GM18526 (cell line): ENCODE data around the gene RHPN2.

Source experiments
- POLR2A ChIP-seq: IDR thresholded peaks from 3 replicates; pipeline ENCODE4 v1.6.1; 2011; ENCODE audit not compliant: insufficient read length; ENCODE audit errors: extremely low read depth

The RHPN2 gene

DNA sequence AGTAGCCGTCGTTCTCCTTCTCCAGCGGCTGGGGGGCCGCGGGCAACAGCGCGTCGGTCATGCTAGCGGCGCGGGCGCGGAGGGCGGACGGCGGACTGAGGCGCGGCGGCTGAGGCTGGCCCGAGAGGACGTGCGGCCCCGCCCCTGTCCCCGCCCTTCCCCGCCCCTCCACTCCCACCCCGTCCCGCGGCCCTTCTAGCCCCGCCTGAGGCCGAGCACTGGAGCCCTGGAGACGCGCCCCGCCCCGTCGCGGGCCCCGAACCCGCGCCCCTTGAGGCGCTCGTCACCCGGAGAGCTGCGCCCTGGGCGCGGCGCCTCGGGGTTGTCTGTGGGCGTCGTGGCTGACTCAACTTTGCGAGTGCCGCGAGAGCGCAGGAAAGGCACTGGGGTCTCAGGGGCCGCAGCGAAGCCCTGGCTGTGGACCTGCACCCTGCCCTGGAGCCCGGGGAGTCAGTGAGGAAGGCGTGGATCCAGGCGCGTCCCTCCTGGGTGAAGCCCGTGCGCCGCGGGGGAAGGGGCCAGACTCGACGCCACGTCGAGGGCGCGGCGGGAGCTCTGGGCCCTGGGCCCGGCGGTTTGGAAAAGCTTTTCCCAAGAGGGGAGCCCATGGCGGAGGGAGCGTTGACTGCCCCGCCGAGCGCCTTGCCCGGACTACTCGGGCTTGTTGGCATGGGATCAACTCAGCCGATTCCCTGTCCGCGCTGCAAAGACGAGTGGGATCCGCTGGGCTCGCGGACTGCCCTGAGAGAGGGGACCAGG, at the start of gene RHPN2:
Gene RHPN2 (minus strand): TSS at position 97 of the 759 bp plus-strand sequence. CDS start 36 bp downstream, at position 61.
- TF ChIP-seq POLR2A = peak; percentile 35

DNA sequence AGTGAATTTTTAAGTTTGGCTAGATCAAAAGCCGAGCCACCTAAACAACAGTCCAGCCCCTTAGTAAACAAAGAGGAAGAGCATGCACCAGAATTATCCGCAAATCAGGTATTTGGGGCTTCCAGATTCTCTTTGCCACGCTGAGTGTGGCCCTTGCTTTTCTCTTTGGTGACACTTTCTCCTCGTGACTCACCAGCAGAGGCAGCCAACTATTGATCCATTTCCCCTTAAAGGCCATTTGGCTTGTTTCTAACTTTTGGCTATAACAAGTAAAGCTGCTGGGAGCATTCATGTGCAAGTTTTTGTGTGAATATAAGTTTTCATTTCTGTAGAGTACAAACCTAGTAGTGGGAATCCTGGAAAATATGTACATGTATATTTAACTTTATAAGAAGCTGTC, 49.6 kb upstream of the RHPN2 start:
- TF ChIP-seq POLR2A = no peak

DNA sequence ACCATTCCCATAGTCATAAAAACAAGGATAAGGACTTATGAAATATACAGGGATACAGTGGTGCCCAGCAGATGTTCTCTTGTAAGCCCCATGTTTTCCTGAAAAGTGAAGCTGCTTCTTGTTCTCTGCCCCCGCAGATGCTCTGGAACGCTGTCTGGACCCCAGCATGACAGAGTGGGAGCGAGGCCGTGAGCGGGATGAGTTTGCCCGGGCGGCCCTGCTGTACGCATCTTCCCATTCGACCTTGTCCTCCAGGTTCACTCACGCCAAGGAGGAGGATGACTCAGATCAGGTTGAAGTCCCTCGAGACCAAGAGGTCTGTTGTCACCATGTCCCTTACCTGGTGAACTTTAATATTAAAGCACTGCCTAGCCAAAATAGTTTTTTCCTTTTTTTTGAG, 46.9 kb upstream of the RHPN2 start:
- no peak for TF ChIP-seq POLR2A

DNA sequence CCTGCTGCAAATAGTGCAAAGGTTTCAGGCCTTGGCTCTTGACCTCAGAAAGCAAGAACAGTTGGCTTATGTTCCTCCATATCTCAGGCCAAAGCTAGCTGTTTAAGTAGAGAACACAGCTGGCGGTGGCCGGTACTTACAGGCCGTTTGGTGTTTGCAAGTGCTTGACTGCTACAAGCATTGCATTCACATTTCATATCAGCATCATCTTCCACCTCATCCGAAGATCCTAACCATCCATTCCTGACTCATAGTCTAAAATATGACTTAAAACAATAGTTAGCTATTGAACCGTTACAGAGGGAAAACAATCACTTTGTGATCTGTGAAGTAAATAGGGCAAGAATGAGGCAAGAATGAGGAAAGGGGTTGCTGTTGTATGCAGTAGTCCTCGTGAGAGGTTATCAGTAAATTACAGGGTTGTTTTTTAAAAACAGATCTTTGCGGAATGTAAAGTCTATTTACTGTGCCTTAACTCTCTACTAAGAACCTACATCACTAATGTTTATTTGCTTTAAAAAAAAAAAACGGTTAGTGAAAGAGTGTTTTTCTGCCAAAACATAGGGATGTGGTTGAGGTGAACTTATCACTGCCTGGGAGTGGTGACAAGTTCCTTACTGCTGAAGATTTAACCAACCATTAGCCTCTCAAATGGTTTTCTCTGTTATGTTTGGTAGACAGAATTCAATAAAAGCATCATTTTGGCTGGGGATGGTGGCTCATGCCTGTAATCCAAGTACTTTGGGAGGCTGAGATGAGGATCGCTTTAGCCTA, 45.6 kb upstream of the RHPN2 start:
- TF ChIP-seq POLR2A = no peak

DNA sequence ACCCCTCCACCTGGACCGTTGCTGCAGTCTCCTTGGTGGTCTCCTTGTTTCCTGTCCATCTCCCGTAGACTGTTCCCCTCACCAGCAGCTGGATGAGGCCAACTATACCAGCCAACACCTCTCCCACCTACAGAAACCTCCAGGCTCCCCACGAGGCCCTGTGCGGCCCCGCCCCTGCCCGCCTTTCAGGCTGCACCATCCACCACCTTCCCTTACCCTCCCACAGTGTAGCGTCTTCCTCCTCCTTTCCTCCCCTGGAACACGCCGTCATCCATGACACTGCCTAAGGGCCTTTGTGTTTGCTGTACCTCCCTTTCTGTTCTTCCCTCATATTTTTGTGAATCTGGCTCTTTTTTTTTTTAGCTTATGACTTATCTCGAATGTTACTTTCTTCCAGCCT, 43.5 kb upstream of the RHPN2 start:
- no peak for TF ChIP-seq POLR2A

DNA sequence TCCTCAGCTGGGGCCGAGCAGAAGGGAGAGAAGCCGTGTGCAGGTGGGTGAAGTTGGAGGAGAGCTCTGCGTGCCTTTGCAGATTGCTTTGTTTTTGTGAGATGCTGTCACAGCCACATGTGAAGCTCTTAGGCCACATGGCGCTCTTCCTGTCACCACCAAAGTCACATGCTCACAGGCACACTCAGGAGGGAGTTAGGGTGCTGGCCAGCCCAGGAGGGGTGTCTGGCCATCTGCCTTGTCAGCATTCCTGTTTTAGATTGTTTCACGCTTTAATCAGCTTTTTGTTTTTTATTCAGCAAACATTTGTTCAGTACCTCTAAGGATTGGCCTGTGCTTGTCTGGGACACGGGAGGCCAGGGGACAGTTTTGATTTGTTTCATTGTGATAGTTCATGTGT, 38.2 kb upstream of the RHPN2 start:
- no peak for TF ChIP-seq POLR2A

DNA sequence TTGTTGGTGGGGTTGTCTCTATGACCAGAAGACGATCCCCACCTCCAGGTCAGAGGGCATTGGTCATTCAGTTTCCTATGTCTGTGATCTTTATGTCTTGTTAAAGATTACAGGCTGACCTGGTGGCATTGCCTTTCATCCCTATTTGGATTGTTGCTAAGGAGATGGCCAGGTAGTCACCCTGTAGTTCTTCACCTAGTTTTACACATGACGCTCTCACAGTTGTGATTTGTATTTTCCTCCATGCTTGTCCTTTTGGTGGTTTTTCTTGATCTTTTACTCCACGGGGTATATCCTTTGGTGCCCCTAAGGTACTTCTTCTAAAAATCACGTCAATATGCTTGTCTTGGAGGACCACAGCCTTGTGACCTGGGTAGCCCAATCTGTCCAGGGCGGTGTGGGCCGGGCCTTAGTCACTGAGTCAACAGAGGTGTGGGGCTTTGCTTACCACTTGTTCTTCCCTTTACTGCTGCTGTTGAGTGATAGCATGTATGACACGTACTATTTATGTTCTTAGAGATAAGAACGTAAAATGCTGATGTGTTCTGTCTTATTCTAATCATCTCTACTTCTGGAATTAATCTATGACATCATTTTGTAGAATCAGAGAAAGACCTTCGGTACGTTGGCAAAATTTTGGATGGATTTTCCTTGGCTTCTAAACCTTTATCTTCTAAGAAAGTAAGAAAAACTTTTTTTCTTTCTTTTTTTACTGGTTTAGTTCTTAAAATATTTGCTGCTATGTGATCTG, 36.4 kb upstream of the RHPN2 start:
- no peak for TF ChIP-seq POLR2A

DNA sequence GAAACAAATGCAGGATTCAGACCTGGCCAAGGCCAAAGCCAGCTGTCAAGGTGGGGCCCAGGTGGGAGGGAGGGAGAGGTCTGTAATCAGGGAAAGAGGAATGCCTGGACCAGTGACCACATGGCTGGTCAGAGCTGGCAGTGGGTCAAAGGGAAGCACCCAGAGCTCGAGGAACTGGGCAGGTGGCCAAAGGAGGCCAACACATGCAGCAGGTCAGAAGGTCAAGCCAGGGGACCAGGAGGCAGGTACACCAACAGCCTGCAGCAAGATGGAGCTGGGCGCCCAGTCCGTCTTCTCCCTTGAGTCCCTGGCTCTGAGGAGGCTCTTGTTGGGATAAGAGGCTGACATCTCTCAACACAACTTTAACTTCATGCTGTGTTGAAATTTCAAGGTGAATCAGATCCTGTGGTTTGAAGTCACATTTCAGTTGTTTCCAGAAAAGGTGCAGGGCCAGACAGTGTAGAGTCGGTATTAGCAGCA, 33.4 kb upstream of the RHPN2 start:
- TF ChIP-seq POLR2A = no peak

DNA sequence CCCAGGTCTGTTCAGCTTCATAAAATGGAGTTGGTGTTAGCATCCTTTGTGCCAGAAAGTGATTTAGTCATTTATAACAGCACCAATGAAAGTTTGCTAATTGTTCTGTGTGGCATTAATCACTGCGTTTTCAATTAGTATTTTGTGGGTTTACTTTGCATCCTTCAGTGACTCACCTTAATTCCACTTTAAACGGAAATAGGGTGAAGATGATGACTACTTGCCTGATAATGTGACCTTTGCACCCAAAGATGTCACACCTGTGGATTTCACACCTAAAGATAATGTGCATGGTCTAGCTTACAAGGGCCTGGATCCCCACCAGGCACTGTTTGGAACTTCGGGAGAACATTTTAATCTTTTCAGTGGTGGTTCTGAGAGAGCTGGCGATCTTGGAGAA, 31.3 kb upstream of the RHPN2 start:
- TF ChIP-seq POLR2A = no peak

DNA sequence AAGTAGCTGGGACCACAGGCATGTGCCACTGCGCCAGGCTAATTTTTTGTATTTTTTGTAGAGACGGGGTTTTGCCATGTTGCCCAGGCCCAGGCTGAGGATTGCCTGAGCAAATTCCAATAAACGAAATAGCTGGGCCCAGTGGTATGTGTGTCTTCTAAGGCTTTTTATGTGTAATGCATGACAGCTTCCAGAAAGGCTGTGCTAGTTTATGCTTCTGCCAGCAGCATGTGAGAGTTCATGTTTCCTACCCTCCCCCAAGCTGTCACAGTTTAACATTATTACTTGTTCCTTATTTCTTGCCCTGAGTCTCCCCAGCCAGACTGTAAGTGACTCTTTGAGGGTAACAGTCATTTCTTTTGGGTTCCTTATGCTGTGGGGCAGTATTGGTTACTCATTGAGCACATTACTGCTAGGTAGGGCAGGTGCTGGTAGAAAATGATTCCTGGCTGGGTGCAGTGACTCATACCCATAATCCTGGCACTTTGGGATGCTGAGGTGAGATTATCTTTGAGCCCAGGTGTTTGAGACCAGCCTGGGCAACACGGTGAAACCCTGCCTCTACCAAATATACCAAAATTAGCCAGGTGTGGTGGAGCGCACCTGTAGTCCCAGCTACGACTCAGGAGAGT, 29.9 kb upstream of the RHPN2 start:
- TF ChIP-seq POLR2A = no peak

DNA sequence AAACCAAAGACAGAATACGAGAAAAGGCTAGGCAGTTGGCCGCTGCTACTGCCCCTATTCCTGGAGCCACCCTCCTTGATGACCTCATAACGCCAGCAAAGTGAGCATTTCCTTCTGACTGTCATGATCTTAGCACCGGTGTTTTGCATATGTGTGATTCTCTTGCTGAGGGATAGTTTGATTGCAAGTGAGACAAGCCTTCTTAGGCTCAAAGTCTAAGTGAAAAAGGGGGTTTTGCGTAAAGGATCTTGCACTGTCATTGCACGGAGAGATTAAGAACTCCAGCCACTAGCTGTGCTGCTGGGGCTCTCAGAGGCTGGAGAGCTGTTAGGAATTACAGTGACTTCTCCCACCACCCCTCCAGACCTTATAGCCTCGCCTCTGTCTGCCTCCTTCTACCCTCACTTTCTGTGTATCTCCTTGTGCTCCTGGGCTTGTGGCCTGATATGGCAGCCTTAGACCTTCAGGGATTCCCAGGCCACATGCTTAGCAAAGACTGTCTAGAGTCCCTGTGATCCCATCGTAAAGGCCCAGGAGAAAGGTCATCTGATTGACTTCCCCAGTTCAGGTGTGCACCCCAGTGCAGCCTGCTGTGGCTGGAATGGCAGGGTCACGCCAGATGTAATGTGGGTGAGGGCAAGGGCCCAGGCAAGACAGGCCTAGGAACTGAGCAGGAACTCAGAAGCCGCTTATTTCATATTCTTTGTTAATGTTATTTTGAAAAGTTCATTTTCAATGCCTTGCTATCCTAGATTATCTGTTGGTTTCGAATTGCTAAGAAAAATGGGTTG, 28.9 kb upstream of the RHPN2 start:
- no peak for TF ChIP-seq POLR2A

DNA sequence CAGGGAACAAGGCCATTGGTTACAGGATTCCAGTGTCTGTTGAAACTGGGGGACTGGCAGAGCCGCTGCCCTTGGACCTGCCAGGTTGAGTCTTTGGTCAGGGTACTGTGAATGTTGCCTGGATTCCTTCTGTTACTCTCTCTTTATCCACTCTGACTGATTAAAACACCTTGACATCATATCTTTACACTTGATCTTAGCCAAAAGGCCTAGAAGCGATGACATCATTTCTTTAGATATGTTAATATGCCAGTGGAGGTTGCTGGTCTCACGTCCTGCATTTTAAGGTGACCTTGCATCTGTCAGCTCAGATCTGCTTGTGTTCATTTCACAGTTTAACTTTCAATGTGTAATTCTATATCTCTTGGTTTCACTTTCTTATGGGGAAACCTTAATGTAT, 25.5 kb upstream of the RHPN2 start:
- no peak for TF ChIP-seq POLR2A

DNA sequence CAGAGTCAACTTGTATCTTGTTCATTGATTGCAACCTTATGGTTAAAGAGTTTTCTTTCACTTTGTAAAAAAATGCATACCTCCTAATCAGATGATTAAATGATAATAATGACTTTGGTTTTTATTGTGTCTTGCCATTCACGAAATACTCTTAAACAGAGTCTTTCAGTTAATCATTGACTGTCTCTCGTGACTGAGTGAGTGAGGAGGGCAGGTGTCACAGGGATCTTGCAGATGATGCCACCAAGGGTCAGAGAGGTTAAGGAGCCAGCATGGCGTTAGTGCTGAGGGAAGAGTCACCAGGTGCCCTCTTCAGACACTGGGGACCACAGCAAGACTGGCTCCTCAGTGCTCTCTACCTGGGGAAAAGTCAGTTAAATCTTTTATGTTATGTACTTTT, 24.3 kb upstream of the RHPN2 start:
- no peak for TF ChIP-seq POLR2A

DNA sequence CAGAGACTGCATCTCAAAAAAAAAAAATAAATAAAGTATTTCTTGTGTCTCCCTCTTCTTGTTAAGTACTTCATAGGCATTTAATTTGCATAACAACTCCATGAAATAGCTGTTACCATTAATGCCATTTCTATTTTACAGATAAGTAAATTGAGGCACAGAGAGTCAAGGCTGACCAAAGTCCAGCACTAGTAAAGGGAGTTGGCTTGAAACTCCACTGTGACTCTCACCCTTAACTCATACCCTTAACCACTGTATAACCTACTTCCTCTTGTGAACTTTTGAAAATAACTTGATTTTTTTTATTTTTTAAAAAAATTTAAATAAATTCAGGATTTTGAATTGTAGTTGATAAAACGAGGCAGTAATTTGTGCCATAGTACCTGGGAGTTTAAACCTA, 22.3 kb upstream of the RHPN2 start:
- no peak for TF ChIP-seq POLR2A
